ENCODE data around the gene ARMC9.
"Not testable (repeated sequence)": the region's sequence is repeated elsewhere in the genome, so short reads cannot be mapped to it uniquely, and the experiment has no call there.

The ARMC9 gene

DNA sequence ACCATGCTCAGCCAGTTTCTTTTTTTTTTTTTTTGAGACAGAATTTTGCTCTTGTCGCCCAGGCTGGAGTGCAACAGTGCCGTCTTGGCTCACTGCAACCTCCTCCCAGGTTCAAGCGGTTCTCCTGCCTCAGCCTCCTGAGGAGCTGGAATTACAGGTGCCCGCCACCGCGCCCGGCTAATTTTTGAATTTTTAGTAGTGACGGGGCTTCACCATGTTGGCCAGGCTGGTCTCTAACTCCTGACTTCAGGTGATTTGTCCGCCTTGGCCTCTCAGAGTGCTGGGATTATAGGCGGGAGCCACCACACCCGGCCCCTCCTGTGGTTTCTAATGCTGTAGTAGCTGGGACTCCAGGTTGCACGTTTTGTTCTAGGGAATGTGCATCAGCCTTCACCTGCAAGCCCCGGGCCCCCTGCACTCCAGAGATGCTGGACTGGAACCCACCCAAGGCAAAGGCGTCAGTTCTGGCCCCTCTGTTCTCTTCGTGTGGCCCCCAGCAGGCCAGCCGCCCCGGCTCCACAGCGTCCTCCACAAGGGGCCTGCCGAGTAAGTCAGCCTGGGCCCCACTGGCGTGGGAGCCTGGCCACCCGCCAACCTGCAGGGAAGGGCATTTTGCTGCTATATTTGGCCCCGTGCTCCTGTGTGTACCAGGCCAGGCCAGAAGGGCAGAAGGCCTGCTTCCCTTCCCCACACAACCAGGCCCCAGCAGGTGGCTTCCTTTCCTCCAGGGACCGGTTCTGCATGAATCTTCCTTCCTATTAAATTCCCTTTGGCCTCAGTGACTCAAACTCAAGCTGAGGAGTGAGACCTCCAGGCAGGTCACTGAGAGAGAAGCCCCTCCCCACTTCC, 171.4 kb downstream of the ARMC9 start:
- no peak for DNase-seq

DNA sequence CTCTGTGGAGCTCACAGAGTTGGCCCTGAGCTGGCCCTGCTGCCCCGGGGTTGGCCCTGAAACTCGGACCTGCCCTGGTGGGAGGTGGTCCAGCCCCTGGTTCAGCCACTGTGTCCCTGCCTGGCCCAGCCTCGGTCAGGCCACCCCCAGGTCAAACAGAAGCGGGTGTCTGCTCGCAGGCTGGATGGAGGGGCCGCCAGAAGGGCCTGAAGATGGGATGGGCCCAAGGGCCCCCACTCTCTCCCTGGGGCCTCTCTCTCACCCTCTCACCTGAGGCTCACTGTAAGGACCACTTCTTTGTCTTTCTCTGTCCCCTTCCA, 172.0 kb downstream of the ARMC9 start:
- no peak for DNase-seq

DNA sequence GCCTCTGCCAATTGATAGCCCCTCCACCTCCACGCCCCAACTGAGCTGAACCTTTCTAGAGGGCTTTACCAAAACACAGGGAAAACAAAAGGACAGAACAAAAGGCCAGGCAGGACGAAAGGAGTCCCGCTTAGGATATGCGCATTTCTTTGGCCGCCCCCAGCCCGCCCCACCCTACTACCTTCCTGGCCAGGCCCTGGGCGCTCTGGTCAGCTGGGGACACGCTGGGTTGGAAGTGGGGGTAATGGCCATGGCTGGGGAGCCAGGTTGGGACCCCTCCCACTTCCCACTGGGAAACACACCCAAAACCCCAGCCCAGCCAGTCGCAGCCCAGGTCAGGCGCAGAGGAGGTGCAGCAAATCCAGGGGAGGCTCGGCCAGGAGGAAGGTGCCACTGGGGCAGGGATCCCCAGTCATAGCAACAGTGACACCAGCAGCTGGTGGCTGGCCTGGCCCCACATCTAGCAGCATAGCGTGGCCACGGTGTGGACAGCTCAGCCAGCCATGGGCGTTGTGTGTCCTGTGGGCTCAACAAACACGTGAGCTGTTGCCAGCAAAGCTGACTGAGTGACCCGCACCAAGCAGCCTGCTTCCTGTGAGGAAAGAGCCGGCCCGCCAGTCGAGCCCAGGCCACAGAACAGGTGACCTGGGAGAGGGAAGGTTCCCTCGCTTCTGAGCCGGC, 172.5 kb downstream of the ARMC9 start:
- no peak for DNase-seq

DNA sequence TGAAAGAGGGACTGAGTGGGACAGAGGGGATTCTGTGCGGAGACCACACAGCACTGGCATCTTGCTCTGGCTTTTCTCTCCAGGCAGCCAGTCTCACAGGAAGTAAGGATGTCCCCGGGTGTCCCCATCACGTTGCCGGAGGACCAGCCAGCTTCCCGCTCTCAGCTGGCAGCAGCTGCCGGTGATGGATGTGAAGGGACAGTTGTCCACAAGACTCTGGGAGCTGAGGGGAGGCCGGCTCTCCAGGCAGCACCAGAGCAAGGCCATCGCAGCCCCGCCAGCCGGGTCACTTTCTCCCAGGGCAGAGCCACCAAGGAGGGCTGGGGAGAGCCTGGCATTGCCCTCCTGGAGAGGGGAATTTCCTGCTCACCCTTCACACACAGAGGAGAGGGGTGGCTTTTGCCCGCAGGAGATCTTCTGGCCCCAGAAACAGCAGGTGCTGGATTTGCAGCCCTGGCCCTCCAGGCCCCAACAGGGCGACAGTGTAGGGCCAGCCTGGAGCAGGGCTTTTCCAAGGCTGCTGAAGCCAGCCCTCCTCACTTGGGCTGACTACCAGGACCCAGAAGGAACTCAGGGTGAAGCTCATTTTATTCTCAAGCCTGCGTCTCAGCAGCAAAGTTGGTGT, 173.1 kb downstream of the ARMC9 start:
- DNase-seq, result no peak

DNA sequence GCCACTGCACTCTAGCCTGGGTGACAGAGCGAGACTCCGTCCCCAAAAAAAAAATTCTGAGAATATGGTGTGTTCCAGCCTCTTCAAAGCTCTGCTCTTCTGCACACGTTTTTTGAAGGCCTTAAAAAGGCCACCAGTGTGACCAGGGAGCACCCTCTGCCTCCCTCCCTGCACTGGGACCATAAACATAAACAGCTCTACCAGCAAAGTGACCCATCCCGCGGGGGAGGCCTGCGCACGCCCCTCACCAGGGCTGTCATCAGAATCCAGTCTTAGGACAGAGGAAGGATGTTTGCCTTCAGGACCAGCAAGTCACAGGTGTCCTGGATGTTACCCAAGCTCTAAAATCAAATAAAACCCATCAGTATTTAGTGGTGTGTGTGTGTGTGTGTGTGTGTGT, 173.9 kb downstream of the ARMC9 start:
- DNase-seq, result no peak

DNA sequence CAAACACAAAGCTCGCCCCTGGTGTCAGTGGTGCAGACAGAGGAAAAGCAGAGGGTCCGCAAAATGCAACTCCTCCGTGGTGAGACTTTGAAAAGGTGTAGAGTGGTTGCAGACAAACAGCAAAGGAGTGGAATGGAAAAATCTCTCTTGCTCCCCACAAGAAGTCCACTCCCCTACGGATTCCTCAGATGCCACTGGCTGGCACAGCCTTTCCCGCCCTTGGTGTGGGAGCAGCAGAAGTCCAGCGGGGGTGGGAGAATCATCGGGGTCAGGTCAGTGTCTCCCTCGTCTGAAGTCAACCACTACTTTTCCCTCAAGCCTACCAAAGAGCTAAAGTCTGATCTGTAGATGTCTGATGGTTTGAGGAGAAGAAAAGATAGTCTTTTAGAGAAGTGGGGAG, 174.8 kb downstream of the ARMC9 start:
- no peak for DNase-seq

DNA sequence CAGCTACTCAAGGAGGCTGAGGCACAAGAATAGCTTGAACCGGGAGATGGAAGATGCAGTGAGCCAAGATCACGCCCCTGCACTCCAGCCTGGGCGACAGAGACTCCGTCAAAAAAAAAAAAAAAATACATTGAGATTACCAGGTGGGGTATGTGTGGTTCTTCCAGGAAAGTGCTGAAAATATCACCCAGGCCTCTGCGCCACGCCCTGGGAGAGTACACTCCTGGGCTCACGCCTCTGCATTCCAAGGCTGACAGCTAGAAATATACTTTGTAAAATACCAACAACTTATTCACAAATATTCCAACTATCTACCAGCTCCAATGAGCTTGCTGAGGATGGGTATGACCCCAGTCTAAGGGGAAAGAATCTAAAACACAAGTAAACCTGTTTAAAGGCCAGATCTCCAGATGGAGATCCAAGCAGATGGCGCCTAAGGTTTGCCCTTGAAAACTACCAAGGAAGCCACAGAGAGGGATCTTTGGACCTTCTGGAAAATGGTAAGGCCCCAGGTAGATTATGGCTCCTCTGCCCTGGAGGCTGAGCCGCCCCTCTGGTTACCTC, 175.4 kb downstream of the ARMC9 start:
- DNase-seq, result no peak

DNA sequence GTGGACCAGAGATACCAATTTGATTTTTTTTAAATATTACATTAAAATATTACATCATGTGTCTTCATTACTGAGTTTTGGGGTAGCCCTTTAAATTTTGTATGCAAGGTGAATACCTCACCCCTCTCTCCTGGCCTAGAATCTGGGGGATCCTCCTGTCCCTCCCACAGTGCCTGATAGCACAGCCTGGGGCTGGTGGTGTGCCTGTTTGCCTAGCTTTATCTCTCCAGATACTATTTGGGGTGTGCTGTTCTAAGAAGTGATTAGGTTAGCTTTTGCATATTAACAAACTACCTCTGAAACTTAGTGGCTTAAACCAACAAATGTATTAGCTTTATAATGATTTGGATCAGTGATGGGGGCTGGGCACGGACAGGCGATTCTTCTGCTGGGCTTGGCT, 176.3 kb downstream of the ARMC9 start:
- no peak for DNase-seq

DNA sequence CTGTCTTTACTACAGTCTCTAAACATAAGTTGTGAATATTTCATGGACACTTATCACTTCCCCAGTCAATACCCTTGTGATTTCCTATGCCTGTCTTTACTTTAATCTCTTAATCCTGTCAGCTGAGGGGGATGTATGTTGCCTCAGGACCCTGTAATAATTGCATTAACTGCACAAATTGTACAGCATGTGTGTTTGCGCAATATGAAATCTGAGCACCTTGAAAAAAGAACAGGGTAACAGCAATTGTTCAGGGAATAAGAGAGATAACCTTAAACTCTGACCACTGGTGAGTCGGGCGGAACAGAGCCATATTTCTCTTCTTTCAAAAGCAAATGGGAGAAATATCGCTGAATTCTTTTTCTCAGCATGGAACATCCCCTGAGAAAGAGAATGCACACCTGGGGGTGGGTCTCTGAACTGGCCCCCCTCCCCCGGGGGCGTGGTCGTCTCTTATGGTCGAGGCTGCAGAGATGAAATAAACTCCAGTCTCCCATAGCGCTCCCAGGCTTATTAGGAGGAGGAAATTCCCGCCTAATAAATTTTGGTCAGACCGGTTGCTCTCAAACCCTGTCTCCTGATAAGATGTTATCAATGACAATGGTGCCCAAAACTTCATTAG, 177.7 kb downstream of the ARMC9 start:
- not testable (repeated sequence) for DNase-seq

DNA sequence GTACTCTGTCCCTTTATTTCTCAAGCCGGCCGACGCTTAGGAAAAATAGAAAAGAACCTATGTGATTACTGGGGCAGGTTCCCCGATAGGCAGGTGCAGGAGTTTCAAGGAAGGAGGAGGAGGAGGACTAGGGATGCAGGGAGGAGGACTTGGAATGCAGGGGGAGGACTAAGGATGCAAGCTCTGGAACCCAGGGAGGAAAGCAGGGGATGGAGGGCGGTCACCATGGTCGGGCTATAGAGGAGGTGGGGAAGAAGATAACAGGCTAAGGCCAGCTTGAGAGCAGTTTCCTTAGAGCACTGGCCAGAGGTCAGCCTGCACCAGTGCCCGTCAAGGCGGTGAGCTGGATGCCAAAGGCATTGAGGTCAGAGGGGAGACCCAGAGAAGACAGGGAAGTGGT, 178.4 kb downstream of the ARMC9 start:
- no peak for DNase-seq

DNA sequence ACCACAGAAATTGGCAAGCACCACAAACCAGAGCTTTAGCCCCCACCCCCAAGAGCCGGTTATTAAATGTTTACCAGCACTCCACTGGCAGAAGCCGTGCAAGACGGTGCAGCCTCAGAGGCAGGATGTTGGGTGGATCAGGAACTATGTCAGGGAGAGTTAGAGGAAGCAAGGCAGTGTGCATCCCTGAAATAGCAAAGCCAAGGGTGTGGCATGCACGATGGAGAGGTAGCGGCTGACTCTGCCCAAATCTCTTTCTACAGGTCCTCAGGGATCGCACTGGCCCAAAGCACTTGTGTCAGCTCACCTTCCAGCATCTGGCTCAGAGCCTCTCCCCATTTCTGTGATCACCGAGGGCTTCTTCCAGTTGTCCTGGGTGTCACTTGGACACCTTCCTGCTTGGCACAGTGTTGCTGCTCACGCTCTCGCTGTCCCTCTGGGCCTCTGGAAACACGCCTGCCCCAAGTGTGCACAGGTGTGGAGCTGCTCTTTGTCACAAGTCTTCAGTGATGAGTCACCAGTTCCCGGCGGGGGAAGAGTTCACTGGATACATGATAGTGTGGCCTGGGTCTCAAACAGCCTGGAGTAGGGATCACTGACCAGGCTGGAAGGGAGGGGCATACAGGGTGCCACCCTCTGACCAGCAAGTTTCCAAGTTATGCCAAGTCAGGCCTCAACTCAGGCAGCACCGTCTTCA, 179.7 kb downstream of the ARMC9 start:
- DNase-seq, result no peak

DNA sequence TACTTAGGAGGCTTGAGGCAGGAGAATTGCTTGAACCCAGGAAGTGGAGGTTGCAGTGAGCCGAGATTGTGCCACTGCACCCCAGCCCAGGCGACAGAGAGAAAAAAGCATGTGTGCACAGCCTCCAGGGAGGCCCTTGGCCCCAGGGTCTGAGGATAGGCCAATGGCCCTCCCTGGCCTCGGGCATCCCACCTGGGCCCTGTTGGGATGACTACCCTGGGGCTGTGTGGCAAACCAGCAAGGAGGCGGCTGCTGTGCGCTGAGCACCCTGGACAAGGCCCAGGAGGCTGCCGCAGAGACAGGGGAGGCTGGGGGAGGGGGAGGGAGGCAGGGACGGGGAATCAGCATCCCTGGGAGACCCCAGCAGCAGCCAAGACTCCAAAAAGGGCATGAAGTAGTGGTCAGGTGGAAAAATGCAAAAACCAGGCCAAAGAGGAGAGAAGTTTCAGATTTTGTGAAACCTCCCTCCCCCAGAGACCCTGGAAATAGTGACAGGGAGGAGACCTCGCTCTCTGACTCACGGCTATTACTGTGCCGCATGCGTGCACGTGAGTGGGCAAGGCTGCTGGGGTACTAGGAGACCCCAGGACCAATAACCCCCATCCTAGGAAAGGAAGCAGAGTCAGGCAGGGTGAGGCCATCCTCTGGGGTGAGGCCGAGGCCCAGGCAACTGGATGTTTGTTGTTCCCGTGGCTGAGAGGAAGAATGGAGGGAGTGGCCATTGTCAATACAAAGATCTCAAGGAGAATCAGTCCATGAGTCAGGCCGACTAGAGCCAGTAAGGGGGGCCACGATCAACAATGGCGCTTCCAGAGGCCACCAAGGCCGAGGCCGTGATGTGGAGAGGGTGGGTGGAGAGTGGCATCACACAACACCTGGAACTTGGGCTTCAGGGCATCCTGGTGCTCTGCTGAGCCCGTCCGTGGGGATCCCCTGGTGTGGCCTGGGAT, 181.1 kb downstream of the ARMC9 start:
- no peak for DNase-seq

DNA sequence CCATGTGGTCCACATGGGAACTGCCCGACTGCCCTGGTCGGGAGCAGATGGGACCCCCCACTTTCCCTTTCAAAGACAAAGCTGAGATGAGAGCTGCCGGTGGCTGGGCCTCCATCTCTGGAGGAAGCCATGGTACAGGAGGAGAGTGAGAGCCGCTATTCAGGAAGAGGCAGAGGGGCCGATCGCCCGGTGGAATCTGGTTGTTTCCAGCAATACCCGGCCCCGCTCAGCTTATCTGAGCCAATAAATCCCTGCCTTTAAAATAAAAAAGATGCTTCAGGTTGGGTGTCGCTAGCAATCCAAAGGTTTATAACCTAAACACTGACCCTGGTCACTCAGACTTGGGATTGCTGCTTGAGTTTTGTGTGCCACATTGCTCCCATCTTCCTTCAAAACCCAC, 181.9 kb downstream of the ARMC9 start:
- no peak for DNase-seq

DNA sequence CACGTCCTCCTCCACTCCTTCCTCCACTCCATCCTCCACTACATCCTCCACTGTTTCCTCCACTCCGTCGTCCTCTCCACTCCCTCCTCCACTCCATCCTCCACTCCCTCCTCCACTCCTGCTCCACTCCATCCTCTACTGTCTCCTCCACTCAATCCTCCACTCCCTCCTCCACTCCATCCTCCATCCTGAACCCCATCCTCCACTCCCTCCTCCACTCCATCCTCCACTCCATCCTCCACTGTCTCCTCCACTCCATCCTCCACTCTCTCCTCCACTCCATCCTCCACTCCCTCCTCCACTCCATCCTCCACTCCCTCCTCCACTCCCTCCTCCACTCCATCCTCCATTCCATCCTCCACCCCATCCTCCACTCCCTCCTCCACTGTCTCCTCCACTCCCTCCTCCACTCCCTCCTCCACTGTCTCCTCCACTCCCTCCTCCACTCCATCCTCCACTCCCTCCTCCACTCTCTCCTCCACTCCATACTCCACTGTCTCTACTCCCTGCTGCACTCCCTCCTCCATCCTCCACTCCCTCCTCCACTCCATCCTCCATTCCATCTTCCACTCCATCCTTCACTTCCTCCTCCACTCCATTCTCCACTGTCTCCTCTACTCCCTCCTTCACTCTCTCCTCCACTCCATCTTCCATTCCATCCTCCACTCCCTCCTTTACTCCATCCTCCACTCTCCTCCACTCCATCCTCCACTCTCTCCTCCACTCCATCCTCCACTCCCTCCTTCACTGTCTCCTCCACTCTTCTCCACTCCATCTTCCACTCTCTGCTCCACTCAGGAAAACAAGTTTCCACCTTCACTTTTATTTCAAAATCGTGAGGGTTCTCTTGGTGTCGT, 182.8 kb downstream of the ARMC9 start:
- no peak for DNase-seq

DNA sequence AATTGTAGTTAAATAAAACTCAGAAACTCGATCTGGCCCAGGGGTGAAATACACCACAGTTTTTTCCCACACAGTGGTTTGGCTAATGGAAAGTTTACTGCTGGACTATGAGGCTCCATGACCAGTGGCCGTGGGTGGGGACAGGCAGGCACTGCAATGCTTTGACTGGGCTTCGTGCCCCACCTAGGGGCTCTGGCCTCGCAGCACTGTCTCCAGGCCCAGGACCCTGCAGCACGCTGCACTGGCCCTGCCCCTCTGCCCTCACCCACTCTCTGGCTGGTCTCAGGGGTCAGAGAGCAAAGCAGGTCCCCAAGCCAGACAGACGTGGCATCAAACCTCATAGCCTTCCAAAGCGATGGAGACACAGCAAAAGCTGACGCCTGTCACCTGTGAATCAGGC, 183.7 kb downstream of the ARMC9 start:
- no peak for DNase-seq

DNA sequence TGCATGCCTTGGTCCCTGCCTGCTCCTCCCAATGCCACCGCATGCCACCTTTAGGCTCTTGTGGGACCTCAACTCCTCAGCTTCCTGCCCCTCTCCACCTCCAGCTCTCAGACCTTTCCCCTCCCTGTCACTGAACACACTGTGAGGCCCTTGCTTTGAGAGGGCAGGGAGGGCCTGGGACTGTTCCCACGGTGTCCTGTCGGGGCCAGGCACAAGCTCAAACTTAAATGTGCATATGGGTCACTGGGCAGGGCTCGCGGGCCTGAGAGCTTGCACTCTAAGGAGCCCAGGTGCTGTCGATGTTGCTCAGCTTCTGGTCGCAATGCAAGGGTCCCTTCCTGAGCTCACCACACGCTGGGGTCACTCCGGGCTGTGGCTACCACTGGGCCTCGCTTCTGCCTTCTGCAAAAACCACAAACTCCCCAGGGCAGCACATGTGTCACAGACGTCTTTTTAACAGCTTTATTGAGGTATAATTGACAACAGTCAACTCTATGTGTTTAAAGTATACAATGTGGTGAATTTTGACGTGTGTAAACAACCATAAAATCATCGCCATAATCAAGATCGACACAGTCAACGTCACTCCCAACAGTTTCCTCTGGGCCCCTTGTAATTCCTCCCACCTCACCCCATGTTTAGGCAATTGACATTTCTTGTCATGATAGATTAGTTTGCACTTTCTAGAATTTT, 185.1 kb downstream of the ARMC9 start:
- no peak for DNase-seq

DNA sequence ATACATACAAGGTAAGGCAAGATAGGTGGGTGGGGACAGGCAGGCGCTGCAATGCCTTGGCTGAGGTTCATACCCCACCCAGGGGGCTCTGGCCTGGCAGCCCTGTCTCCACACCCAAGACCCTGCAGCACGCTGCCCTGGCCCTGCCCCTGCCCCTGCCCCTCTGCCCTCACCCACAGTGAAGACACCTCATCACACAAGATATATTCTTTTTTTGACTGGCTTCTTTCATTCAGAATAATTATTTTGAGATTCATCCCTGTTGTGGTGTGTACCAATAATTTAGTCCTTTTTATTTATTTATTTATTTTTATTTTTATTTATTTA, 185.6 kb downstream of the ARMC9 start:
- DNase-seq, result no peak

DNA sequence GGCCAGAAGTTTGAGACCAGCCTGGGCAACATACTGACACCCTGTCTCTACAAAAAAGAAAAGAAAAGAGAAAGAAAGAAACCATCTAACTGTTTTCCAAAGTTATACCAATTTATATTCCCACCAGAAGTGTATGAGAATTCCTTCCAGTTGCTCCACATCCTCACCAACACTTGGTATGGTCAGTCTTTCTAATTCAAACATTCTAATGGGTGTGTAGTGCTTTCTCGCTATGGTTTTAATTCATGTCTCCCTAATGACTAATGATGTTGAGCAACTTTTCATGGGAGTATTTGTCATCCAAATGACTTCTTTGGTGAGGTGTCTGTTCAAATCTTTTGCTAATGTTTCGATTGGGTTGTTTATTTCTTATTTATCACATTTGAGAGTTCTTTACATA, 186.5 kb downstream of the ARMC9 start:
- DNase-seq, result no peak

DNA sequence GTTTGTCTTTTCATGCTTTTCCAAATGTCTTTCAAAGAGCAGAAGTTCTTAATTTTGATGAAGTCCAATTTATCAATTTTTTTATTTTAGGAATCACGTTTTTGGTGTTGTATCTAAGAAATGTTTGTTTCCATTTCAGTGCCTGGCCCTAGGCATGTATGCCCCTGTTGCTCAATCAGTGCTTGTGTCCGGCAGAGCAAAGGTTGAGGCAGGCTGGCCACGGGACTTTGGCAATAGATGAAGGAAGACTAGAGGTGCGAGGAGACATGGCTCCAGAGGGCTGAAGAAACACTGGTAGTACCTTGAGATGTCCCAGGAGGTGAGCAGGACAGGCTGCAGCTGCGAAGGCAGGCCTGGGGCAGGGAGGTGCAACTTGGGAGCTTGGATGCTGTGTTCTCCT, 187.0 kb downstream of the ARMC9 start:
- no peak for DNase-seq

DNA sequence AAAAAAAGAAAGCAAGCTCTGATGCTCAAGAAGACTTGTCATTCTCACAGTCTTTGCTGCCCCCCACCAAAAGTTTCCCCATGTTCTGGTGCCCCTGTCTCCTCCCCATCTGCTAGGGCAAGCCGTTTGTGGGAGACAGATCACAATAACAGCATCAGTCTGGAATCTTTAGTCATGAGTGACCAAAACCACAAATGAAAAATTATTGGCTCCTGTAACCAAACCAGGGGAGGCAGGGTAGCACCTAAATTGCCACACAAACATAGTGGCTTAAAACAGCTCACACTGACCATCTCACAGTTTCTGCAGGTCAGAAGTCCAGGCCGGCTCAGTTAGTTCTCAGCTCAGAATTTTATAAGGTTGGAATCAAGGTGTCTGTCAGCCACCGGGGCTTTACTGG, 188.0 kb downstream of the ARMC9 start:
- DNase-seq, result no peak

All from DMS79 treated with DMSO at 0.1 percent for 48 hours (cell line).